Lung microvascular endothelial cell (primary cell): ENCODE data around the gene TBX18. TPM values are rescaled to one million over a fixed set of nuclear protein-coding genes. Genes with fewer than 3 reads are reported as not detected.
A peak's percentile ranks its signal among the peaks of the same experiment; 100 is the strongest.

Experiments
- DNase-seq, 2 donors: peaks; one replicate each; pipeline versions ENCODE4 v3.0.0 to v3.0.0-alpha.2; 2010; ENCODE audit warnings: low read depth in 2 of 2
- total RNA-seq: library from RNA; depleted of rRNA; stranded (reverse); fragments of >200 nt; gene quantifications from 2 replicates; pipeline ENCODE4 v1.2.1, GENCODE V29; 2014

The TBX18 gene
- total RNA-seq, 1 donor from 2014 or later: 2.0 TPM

- no peak for DNase-seq
Observed at GRCh38 chr6:84675651-84676050, 88.7 kb downstream of the TBX18 start.

DNA sequence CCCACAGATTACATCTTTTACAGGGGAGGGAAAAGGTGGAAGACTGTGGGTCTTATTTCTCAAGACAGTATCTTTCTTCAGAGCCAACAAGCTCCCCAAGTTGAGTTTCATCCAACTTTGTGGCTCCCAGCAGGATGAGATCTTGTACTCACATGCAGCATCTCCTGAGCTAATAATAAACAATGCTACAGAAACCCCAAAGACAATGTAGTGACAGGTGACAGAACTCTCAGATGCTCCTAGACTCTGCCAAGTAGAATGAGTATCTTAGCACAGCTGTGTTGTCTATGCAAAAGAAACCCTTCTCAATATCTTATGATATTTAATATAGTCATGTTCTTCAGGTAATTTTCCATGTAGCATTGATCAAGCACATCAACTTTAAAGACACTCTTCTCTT is 90.0 kb downstream of the TBX18 start:
- DNase-seq: no peak

- DNase-seq: no peak
Observed at GRCh38 chr6:84671183-84671582, 93.2 kb downstream of the TBX18 start.

GRCh38 chr6:84669945-84670344 is 94.5 kb downstream of the TBX18 start:
- no peak for DNase-seq

GRCh38 chr6:84667252-84668213 is 96.9 kb downstream of the TBX18 start:
- peak in 1 of 2 donors; percentile 48 for DNase-seq

DNA sequence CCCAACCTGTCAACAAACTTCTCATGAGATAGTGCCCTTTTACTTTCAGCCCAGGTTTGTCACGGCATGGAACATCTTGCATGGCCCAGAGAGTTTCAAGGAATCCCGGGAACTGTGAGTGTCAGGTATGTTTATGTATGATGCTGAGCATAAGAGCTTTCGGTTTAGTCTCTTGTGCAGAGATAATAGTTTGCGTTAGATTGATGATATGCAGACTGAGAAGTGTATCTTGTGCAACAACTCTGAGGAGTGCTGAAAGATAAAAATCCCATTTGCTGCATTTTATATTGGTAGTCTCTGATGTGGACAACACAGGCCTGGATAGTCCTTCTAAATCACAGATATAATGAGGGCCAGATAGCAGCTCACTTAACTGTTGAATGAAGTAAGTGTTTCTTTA is 99.0 kb downstream of the TBX18 start:
- no peak for DNase-seq

- peak in 1 of 2 donors; percentile 54 for DNase-seq
Observed at GRCh38 chr6:84663866-84664265, 100.5 kb downstream of the TBX18 start.

DNA sequence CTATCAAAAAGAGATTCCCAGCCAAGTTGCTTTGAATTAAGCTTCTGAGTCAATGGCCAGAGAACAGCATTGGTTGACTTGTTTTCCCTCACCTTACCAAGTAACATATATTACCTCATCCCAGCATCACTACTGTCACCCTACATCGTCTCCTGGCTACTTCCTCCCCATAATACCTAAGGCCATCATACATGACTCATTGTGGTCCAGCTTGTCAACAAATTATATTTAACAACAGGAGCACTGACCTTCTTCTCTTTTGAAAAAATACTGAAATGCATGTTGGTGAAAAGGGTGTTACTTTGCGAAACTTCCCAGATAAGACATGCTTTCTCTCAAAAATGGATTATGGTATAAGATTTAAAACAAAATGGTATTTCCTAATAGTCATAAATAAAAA is 106.9 kb downstream of the TBX18 start:
- no peak for DNase-seq

- DNase-seq: no peak
Observed at GRCh38 chr6:84657025-84657424, 107.4 kb downstream of the TBX18 start.

DNA sequence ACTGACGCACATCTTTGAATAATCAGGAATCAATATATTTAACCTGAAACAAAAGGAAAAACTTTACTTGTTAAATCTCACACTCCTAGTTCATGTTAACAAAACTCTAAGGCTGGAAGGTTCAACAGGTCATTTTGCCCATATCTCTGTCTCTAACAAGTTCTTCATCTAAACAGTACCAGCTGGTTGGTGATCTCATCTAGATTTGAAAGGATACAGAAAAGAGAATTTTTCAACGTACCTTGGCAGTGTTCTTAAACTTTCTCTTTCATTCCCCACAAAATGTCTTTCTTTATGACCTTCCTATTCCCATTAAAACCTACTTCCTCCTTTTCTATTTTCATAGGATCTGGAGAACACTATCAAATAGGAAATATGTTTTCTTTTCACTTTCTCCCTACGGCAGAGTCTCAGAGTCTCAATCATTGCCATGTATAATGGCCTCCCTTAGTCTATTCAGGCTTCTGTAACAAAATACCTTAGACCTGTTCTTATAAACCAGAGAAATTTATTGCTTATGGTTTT is 111.3 kb downstream of the TBX18 start:
- peak in 1 of 2 donors; percentile 19 for DNase-seq

- DNase-seq: peak; percentile 92
Observed at GRCh38 chr6:84652356-84653026, 111.9 kb downstream of the TBX18 start.

GRCh38 chr6:84651583-84651982 is 112.8 kb downstream of the TBX18 start:
- DNase-seq: peak; percentile 13 to 50

- no peak for DNase-seq
Observed at GRCh38 chr6:84648444-84648843, 116.0 kb downstream of the TBX18 start.

GRCh38 chr6:84645563-84646266 is 118.7 kb downstream of the TBX18 start:
- peak; percentile 31 to 82 for DNase-seq

GRCh38 chr6:84645000-84645399 is 119.4 kb downstream of the TBX18 start:
- peak; percentile 29 to 83 for DNase-seq

GRCh38 chr6:84643778-84644177 is 120.6 kb downstream of the TBX18 start:
- peak in 1 of 2 donors; percentile 54 for DNase-seq

DNA sequence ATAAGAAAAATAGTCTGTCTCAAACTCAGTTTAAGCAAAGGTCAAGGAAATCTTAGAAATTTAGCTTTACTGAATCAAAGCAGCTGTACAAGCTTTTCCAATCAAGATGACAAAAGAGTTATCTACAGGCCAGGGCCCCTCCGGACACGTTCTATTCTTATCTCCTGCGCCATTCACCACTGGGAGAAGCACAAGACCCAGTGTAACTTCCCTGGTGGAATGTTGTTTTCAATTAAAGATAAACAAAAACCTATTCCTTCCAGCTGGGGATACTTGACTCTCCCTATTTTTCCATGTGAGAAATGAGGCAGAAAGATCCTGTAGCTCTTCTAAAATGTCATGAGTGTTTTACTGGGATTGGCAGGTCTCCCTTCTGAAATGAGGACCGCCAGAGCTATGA is 123.3 kb downstream of the TBX18 start:
- DNase-seq: peak in 1 of 2 donors; percentile 40

- no peak for DNase-seq
Observed at GRCh38 chr6:84639396-84639795, 125.0 kb downstream of the TBX18 start.

GRCh38 chr6:84638286-84638685 is 126.1 kb downstream of the TBX18 start:
- no peak for DNase-seq
